IPS-18c (cell line): ENCODE measurements around the gene IRGC.
"Not testable (repeated sequence)": the region's sequence is repeated elsewhere in the genome, so short reads cannot be mapped to it uniquely, and the experiment has no call there.

ENCODE experiments used
- H3K4me3 ChIP-seq: 2 replicates; pipeline ENCODE4 v1.7.0; 2013; ENCODE audit warnings: low read depth, mild to moderate bottlenecking, low read length, moderate library complexity; ENCODE audit not compliant: insufficient read depth
- H3K9me3 ChIP-seq: one replicate; pipeline ENCODE4 v1.6.1; 2013; ENCODE audit warnings: mild to moderate bottlenecking, low read length, moderate library complexity; ENCODE audit not compliant: control insufficient read depth, insufficient read depth

Gene IRGC

DNA sequence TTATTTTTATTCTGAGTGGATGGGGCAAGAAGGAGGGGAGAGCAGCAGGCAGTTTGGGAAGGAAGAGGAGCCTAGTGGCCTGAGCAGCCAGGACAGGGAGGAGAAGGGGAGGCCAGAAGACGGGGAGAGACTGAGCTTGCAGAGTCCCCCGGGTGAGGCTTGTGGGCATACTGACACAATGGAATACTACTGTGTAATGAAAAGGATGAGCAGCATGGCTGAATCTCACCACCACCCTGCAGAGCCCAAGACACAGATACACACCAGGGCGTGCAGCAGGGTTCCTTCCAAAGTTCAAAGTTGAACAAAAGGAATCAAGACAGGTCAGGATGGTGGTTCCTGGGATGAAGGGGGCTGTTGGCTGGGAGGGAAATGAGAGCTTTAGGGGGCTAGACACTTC is 46.9 kb downstream of the IRGC start:
- Histone ChIP-seq H3K9me3 (no peaks in the 10 kb centered on the region), H3K4me3 (no peak overlapping the region)

DNA sequence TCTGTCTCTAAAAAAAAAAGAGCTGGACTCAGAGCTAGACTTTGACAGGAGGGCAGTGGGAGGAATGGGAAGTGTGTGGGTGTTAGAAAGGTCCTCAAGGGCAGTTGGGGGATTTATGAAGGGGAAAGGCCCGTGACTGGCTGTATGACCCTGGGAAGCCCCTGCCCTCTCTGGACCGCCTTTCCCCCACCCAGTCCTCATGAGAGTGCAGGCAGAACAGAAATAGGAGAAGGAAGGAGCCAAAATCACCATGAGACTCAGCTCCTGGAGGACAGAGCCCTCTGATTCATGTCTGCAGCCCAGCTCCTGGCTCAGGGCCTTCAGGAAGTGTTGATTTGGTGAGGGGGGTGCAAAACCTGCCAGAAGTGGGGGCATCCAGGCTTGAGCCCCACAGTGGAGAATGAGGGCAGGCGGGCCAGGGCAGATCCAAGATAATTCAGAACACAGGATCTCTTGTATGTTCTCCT is 47.6 kb downstream of the IRGC start:
- H3K4me3 ChIP-seq: no peak overlapping the region

DNA sequence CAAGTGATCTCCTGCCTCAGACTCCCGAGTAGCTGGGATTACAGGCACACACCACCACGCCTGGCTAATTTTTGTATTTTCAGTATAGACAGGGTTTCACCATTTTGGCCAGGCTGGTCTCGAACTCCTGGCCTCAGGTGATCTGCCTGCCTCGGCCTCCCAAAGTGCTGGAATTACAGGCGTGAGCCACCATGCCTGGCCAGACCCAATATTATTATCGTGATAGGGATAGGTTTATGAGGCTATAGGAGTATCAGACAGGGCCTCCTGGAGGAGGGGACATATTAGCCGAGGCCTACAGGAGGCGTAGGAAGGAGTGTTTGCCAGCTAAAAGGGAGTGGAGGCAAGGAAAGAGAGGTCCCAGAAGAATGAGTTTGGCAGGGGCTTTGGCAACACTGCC is 48.8 kb downstream of the IRGC start:
- not testable (repeated sequence) for H3K9me3 ChIP-seq, H3K4me3 ChIP-seq

More for the DNA sequence above, 47.6 kb downstream of the IRGC start:
- H3K9me3 ChIP-seq: no peaks in the 10 kb centered on the region

- Histone ChIP-seq H3K4me3 (no peak overlapping the region), H3K9me3 (no peaks in the 10 kb centered on the region)
Measured at GRCh38 chr19:43765109-43765876, 49.4 kb downstream of the IRGC start.

DNA sequence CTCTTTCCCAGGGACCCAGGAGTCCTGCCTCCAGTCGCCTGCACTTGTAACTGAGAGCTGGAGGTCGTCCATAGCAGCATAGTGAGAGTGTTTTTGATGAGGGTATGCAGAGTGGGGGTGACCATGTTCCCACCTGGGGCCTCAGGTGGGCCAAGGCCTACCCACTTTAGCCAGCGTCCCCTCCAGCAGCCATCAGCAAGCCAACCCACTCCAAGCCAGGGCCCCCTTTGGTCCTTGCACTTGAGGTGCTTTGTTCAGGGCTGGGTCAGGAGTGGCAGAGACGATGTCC is 50.8 kb downstream of the IRGC start:
- Histone ChIP-seq H3K4me3 (no peak overlapping the region), H3K9me3 (no peaks in the 10 kb centered on the region)

DNA sequence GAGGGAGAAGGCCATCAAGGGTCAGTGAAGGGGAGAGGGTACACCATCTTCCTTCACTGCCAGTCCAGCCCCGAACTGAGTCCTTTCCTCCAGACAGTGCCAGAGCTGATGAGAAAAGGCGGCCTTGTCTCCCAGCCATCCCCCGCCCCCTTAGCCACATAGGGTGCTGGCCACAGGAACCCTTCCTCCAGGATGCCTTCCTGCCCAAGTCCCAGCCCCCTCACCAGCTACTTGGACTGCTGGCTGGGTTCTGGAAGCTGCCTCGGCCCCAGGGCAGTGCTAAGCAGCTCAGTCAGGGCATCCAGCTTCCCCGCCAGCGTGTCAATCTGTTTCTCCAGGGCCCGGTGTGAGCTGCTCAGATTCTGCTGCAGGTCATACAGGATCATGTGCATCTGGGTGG is 51.4 kb downstream of the IRGC start:
- no peaks in the 10 kb centered on the region for H3K9me3 ChIP-seq
- no peak overlapping the region for H3K4me3 ChIP-seq

DNA sequence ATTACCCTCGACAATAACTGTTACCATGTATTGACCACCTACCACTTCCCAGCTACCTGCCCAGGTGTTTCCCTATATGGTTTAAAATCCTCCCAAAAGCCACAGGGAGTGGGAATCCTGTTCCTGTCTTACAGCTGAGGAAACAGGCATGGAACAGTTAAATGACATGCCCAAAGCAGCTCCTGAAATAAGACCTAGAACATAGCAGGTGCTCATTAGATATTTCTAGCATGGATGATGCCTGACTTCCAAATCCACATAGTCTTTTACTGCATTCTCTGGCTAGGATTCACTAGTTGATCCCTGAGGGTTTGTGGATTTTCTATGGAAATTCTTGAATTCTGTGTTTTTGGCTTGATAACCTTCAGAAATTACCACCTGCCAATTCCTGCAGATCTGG is 51.9 kb downstream of the IRGC start:
- H3K9me3 ChIP-seq: no peaks in the 10 kb centered on the region

DNA sequence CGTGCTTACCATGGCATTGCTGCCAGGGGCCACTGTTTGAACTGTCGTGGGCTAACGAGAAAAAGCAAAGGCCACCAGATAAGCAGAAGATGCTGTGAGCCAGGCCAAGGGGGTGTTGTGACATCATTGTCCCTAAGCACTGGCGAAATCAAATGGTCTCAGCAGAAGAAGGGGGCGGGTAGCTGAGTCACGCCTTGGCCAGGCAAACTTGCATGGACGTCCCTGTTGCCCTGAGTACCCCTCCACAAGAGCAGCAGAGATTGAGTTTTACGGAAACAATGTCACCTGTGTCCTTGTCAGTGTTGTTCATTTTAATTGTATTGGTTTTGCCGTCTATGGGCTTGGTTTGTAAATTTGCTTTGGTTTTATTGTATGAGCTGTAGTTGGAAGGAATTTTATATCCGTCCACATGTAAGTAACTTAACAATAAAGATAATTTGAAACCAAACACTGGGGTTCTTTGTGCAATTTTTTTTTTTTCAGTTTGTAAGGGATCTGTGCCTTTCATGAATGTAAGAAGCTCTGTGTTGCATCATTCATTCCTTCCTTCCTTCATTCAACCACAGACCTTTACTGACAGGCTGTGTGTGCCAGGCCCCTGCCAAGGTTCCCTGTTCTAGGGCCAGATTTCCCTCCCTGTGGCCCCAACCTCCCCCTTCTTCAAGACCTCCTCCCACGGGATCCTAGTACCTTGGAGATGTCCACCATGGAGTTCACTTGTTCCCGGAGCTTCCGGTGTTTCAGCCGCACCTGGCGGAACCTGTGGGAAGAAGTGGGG is 52.6 kb downstream of the IRGC start:
- Histone ChIP-seq H3K9me3 (no peaks in the 10 kb centered on the region), H3K4me3 (no peak overlapping the region)

More for the DNA sequence above, 51.9 kb downstream of the IRGC start:
- H3K4me3 ChIP-seq: no peak overlapping the region

GRCh38 chr19:43769256-43769655 is 53.4 kb downstream of the IRGC start:
- no peaks in the 10 kb centered on the region for H3K9me3 ChIP-seq
- H3K4me3 ChIP-seq: no peak overlapping the region
